Astrocyte of the spinal cord (primary cell): ENCODE results near the gene HHIP.

Source experiments
- DNase-seq: peaks from one replicate; pipeline ENCODE4 v3.0.0; 2011; ENCODE audit warnings: low read depth, low spot score
- H3K4me3 ChIP-seq: 2 replicates; pipeline ENCODE4 v1.5.1; 2011; ENCODE audit warnings: low read depth, mild to moderate bottlenecking, low read length, moderate library complexity
- in situ Hi-C: cut with HindIII; loops from 2 replicates; pipeline ENCODE4 v1.10.0; 2017; ENCODE audit warnings: low sequenced_read_pairs
- TF ChIP-seq, protein P1 (sequence below): IDR thresholded peaks from 2 replicates; pipeline ENCODE4 v1.5.1; 2012; ENCODE audit warnings: low read depth, mild to moderate bottlenecking, low read length, inconsistent platforms

The HHIP gene

GRCh38 chr4:144685911-144686310, 40.0 kb downstream of the HHIP start:
- H3K4me3 ChIP-seq, result no peak overlapping the region
- no peak for DNase-seq
- TF ChIP-seq, protein P1, sequence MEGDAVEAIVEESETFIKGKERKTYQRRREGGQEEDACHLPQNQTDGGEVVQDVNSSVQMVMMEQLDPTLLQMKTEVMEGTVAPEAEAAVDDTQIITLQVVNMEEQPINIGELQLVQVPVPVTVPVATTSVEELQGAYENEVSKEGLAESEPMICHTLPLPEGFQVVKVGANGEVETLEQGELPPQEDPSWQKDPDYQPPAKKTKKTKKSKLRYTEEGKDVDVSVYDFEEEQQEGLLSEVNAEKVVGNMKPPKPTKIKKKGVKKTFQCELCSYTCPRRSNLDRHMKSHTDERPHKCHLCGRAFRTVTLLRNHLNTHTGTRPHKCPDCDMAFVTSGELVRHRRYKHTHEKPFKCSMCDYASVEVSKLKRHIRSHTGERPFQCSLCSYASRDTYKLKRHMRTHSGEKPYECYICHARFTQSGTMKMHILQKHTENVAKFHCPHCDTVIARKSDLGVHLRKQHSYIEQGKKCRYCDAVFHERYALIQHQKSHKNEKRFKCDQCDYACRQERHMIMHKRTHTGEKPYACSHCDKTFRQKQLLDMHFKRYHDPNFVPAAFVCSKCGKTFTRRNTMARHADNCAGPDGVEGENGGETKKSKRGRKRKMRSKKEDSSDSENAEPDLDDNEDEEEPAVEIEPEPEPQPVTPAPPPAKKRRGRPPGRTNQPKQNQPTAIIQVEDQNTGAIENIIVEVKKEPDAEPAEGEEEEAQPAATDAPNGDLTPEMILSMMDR, result no peak
- in situ Hi-C loops, result no loop called here

DNA sequence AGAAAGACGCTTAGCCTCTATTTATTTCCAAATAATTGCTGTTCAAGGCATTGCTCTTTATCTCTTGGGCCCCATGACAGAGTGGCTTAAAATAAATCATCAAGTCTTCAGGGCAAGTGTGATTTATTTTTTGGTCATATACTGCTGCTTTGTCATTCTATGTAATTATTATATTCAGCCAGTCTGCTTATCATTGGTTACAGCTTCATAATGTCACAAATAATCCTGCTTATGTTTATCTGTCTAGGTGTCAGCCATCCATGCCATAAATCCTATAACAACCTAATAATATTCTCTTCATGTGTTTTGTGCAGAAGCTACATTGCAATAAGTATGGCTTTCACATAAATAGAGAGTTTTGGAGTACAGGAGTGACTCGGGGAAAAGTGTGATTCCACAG, 41.0 kb downstream of the HHIP start:
- TF ChIP-seq, protein P1, result no peak
- DNase-seq, result no peak
- H3K4me3 ChIP-seq, result no peak overlapping the region
- in situ Hi-C loops, result no loop called here

- no peak for DNase-seq
- H3K4me3 ChIP-seq, result no peak overlapping the region
- in situ Hi-C loops, result no loop called here
- TF ChIP-seq, protein P1, result no peak
Measured at GRCh38 chr4:144687466-144687865, 41.5 kb downstream of the HHIP start.

DNA sequence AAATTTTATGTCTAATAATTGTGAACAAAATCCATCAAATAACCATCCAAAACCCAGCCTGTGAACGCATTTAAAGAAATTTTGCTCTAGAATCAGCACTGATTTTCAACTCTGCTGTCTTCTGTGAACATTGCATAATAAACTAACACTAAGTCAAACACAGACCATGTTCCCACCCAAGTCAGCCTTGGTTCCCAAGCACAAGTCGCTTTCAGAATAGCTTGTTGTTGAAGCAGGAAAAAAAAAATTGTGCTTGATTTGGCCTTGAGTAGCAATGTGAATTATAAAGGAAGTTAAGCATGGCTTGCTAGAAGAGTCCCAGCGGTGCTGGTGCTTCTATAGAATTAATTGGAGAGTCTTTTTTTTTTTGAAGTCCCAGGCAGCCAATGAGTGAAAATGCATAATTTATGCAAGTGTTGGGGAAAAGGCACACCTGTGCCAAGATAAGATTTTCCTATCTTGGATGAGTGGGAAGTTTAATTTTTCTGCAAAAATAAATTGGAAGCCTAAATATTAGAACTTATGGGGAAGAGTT, 42.1 kb downstream of the HHIP start:
- in situ Hi-C loops, result no loop called here
- no peak overlapping the region for H3K4me3 ChIP-seq
- TF ChIP-seq, protein P1, result no peak
- no peak for DNase-seq

GRCh38 chr4:144689125-144689524, 43.2 kb downstream of the HHIP start:
- H3K4me3 ChIP-seq, result no peak overlapping the region
- TF ChIP-seq, protein P1, result no peak
- in situ Hi-C loops, result no loop called here
- DNase-seq, result no peak

DNA sequence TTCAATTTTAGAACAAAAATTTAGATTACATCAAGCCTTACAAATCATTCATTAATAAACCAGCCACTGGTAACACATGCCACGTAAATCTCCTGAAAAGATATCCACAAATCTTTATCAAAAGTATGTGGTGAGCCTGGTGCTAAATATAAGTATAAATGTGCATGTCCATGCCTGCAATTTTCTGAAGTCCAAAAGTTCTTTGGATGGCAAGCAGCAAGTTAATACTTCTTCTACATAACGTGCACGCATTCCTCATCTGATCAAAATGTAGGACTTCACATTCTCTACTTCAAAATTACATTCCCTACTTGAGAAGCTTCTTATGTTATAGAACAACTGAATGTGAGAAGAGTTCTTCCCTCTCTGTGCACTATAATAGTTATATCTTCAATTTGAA, 49.8 kb downstream of the HHIP start:
- DNase-seq, result no peak
- TF ChIP-seq, protein P1, result no peak
- no peak overlapping the region for H3K4me3 ChIP-seq
- in situ Hi-C loops, result no loop called here

DNA sequence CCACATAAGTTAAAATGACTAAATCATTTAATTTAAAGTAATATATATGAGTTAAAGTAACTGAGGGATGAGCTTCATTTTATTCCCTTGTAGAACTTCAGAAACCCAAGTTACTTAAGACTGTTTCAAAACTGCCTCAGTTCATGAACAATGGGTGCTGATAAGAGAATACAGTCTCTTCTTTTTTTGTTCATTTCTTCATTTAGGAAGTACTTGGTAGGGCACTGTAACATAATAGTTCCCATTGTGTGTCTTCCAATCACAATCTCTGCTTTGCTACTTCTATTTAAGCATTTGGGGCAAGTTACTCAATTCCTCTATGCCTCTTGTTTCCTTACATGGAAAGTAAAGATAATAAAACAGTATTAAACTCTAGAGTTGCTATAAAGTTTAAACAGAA, 50.4 kb downstream of the HHIP start:
- no peak for DNase-seq
- in situ Hi-C loops, result no loop called here
- H3K4me3 ChIP-seq, result no peak overlapping the region
- TF ChIP-seq, protein P1, result no peak
